Right hindlimb (tissue), 1 donor: ENCODE results near the gene SPDYE1.
A peak's percentile ranks its signal among the peaks of the same experiment; 100 is the strongest.

Source experiments
- DNase-seq: peaks from one replicate; pipeline ENCODE4 v3.0.0-alpha.2; 2018

The SPDYE1 gene

GRCh38 chr7:44045226-44046014 lies 47.7 kb downstream of the SPDYE1 start:
- no peak for DNase-seq

DNA sequence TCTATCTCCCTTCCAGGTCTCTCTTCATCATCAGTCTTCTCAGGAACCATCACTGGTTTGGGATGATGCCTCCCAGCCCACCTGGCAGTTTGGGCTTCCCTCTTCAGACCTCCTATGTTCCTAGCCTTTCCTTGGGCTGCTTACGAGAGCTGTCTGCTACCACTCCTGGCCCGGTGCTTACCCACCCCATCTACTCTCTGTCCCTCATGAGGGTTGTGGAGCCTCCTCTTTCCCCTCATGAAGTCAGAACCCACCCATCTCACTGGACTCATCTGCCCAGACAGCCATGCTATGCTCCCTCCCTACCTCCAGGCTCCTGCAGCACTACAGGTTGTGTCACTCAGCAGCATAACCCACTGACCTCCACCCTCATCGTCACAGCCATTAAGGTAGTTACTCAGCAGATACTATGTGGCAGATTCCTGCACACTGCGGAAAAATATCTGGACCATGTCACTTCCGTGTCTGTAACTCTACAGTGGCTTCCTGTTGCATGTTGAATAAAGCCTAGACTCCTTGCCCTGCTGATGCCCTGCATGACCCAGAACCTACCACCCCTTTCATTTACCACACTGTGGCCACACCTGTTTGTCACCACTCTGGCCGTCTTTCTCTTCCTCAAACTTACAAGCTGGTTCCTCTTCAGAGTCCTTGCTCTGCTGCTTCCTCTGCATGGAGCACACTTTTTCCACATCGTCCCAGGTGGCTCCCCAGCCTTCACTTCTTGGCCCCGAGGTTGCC lies 48.8 kb downstream of the SPDYE1 start:
- peak; percentile 21 for DNase-seq

DNA sequence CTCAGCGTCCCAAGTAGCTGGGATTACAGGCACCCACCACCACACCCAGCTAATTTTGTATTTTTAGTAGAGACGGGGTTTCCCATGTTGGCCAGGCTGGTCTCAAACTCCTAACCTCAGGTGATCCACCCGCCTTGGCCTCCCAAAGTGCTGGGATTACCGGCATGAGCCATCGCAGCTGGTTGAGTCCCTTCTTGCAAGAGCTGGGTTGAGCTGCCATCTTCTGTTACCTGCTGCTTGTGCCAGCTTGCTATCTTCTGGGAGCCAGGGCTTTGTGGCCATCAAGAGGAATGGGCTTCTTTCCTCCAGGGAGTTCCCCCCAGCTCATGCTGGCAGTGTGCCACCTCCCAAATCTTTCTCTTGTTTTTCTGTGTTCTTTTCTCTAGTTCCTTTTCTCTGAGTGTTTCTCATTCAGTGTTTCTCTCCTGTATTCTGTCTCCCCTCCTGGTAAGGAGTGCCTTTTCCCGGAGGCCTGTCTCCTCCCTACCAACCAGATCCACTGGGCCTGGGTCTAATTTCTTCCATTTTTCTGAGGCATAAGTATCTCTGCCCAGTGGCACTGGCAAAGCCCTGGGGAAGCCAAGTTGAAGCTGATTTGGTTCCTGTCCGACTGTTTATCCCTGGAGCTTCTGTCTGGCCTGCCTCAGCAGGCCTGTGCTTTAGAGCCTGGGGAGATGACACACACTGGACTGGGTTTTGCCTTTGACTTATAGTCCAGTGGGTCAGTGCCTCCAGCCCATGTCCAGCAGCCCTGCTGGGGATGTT lies 50.5 kb downstream of the SPDYE1 start:
- DNase-seq, result no peak

- no peak for DNase-seq
These were observed 52.6 kb downstream of the SPDYE1 start for GRCh38 chr7:44050121-44050914.

GRCh38 chr7:44050915-44051560 lies 53.3 kb downstream of the SPDYE1 start:
- DNase-seq, result no peak

DNA sequence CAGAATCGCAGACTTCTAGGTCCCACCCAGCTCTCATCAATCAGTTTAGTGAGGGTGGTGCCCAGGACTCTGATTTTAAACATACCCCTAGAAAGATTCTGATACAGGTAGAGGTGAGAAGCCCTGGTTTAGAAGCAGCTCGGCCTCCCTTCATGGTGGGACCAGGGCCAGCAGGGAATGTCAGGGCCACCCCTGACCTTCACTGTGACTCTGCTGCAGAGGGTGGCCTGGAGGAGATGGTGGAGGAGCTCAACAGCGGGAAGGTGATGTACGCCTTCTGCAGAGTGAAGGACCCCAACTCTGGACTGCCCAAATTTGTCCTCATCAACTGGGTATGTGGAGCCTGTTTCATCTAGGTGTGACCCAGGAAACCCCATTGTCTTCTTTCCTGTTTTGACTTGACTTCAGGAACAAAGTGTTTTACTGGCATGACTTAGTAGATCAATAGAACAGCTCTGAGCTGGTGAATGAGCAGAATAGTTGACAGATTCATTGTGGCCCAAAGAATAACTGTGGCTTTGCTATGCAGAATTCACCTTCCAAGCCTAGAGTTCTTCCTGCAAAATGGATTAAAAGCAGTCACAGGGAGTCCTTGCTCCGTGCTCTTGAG lies 54.0 kb downstream of the SPDYE1 start:
- DNase-seq, result no peak

DNA sequence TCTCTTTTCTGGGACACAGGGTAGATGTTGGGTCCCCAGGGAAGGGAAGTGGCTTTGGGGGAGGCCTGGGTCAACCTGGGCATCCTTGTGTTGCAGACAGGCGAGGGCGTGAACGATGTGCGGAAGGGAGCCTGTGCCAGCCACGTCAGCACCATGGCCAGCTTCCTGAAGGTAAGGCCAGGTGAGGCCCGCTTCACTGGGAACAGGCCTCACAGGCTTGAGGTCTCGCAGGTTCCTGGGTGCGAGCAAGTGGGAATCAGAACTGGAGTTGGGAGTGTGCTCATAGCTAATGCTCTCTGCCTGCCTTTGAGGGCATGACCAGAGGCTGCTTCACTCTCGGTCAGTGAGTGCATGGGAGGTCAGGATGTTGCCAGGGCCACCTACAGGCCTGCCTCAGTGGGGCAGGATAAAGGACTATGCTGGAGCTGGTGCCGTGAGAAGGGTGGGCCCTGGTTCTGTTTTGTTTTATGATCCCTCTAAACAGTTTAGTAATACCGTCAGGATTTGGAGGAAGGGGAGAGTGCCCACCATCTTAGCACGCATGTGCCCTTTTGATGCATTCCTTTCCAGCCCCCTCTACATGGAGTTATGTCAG lies 55.2 kb downstream of the SPDYE1 start:
- DNase-seq, result no peak

DNA sequence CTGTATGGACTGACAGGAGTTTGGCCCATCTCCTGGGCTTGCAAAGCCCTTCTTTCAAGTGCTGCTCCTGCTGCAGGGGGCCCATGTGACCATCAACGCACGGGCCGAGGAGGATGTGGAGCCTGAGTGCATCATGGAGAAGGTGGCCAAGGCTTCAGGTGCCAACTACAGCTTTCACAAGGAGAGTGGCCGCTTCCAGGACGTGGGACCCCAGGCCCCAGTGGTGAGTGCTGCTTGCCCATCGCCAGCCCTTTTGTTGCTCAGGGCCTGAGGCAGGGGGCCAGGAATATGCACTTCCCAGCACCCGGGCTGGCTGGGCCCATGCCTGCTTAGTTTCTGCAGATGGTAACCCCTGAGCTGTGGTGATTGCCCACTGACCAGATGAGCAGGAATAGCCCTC lies 59.0 kb downstream of the SPDYE1 start:
- DNase-seq, result no peak

GRCh38 chr7:44057181-44057848 lies 59.6 kb downstream of the SPDYE1 start:
- peak; percentile 12 for DNase-seq

DNA sequence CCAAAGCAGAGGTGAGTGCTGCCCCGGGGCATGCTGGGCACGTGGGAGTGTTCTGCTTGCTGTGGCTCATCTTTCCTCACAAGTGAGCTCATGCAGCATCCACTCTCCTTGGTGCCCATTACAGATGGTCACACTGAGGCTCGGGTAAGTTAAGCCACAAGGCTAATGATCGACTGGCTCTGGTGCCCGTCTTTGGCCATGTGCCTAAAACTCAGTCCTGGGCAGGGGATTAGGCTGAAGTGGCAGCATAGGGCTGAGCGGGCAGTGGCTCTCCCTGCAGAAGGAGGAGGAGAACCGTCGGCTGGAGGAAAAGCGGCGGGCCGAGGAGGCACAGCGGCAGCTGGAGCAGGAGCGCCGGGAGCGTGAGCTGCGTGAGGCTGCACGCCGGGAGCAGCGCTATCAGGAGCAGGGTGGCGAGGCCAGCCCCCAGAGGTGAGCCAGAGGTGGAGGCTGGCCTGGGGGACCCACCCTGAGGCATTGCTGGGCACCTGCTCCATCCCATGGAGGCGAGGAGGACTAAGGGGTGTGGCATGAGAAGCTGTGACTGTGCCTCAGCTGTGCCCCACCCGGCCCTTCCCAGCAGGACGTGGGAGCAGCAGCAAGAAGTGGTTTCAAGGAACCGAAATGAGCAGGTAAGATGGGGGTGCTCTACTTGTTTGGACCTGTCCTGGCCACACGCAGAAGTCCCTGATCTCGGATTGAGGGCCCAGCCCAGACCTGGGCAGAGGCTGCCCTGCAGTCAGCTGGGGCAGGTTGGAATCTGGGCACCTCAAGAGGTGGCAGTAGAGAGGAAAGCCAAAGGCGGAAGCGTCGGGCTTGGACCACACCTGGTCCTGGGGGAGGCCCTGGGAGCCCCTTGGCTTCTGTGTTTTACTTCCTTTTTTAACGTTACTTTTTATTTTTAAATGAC lies 60.4 kb downstream of the SPDYE1 start:
- DNase-seq, result peak; percentile 12

- peak; percentile 7 for DNase-seq
These were observed 61.1 kb downstream of the SPDYE1 start for GRCh38 chr7:44058759-44059218.

DNA sequence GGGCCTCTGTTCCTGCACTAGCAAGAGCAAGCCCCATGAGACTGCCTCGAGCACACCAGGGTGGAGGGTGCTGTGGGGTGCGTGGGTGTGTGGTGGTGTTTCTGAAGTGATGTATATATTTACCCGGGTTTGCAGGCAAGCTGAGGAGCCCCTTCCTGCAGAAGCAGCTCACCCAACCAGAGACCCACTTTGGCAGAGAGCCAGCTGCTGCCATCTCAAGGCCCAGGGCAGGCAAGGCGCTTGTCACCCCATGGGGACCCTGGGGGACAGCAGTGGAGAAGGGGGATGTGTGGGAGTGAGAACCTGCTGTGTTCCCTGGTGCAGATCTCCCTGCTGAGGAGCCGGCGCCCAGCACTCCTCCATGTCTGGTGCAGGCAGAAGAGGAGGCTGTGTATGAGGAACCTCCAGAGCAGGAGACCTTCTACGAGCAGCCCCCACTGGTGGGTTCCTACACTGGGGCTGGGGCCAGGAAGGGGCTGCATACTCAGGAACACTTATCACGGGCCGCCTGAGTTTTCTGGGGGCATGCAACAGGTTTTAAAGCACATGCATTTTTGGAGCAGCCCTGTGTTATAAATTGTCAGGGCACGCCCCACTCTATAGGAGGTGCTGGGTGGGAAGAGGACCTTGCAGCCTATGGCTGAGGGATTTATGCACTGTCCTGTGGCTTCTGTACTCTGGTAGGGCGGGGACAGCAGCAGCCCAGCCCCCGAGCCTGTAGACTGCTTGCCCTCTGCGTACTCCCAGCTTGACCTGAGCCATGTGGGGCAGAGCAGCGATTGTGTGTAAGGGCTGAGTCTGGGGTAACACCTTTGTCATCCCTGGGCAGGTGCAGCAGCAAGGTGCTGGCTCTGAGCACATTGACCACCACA lies 61.8 kb downstream of the SPDYE1 start:
- DNase-seq, result peak; percentile 21
